GM10266 (cell line): ENCODE data around the gene TMEM97.
"Not testable (repeated sequence)": the region's sequence is repeated elsewhere in the genome, so short reads cannot be mapped to it uniquely, and the experiment has no call there.

Experiments used
- DNase-seq: peaks from one replicate; pipeline ENCODE4 v3.0.0; 2012; ENCODE audit errors: extremely low spot score
- TF ChIP-seq, protein P1 (sequence below): IDR thresholded peaks from 2 replicates; pipeline ENCODE4 v1.5.1; 2012; ENCODE audit warnings: mild to moderate bottlenecking, low read depth; ENCODE audit not compliant: control insufficient read depth, insufficient read depth; ENCODE audit errors: missing control alignments

TMEM97 gene

DNA sequence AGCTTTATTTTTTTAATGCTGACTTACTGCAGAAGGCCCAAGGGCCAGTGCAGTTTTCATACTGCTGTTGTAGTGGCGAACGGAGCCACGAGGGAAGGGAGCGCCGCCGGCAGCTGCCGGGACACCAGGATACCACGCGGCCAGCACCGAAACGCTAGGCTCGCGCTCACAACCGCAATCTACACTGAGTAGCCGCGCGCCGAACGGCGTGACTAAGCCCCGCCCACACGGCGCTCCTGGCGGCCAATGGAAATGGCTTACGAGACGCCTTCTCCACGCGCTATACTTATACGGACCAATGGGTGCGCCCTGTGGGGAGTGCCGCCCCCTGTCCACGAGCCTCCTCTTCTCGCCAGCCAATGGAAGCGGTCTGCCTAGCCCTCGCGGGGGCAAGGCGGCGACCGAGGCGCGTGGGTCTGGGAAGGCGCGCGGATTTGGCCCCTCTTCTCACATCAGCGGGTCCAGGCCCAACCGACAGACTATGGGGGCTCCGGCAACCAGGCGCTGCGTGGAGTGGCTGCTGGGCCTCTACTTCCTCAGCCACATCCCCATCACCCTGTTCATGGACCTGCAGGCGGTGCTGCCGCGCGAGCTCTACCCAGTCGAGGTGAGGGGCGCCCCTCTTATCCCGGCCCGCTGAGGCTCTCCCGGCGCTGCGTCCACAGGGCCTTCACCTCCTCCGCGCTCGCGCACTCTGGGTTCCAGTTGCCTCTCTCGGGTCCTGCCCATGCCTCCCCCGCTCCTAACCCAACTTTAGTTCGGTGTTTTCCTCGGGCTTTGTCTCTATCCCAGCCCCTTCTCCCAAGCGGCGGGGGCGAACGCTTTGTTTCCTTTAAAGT, at the start of gene TMEM97:
TSS of gene TMEM97 (plus strand) at position 442 of the 839 bp plus-strand sequence. CDS start at position 482, 40 bp downstream.
- DNase-seq, result peak; percentile 96
- TF ChIP-seq, protein P1, sequence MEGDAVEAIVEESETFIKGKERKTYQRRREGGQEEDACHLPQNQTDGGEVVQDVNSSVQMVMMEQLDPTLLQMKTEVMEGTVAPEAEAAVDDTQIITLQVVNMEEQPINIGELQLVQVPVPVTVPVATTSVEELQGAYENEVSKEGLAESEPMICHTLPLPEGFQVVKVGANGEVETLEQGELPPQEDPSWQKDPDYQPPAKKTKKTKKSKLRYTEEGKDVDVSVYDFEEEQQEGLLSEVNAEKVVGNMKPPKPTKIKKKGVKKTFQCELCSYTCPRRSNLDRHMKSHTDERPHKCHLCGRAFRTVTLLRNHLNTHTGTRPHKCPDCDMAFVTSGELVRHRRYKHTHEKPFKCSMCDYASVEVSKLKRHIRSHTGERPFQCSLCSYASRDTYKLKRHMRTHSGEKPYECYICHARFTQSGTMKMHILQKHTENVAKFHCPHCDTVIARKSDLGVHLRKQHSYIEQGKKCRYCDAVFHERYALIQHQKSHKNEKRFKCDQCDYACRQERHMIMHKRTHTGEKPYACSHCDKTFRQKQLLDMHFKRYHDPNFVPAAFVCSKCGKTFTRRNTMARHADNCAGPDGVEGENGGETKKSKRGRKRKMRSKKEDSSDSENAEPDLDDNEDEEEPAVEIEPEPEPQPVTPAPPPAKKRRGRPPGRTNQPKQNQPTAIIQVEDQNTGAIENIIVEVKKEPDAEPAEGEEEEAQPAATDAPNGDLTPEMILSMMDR, result no peak

DNA sequence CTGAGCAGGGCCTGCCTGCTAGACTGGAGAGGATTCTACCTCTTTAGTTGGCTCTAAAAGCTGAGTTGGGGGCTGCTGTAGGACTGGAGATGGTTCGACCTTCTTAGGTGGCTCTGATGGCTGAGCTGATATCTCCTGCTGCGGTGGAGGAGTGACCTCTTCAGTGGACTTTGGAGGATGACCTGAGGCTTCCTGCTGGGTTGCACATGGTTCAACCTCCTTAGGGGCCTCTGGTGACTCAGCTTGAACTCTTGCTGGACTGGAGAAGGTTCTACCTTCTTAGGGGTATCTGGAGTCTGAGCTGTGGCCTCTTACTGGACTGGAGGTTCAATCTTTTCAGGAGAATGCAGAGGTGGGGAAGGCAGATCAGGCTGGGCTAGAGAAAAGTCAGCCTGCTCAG, 48.9 kb upstream of the TMEM97 start:
- TF ChIP-seq, protein P1, result no peak
- DNase-seq, result no peak

DNA sequence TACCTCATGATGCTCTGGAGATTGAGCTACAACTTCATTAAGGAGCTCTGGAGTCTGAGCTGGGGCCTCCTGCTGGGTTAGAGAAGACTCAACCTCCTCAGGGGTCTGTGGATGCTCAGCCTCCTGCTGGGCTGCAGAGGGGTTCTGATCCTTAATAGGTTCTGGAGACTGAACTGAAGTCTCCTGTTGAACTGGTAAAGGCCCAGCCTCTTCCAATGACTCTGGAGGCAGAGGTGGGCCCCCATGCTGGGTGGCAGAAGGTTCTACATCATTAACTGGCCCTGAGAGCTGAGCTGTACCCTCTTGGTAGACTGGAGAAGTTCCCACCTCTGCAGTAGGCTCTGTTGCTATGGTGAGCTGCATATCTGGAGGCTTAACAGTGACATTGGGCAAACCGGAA, 48.1 kb upstream of the TMEM97 start:
- TF ChIP-seq, protein P1, result no peak
- no peak for DNase-seq

DNA sequence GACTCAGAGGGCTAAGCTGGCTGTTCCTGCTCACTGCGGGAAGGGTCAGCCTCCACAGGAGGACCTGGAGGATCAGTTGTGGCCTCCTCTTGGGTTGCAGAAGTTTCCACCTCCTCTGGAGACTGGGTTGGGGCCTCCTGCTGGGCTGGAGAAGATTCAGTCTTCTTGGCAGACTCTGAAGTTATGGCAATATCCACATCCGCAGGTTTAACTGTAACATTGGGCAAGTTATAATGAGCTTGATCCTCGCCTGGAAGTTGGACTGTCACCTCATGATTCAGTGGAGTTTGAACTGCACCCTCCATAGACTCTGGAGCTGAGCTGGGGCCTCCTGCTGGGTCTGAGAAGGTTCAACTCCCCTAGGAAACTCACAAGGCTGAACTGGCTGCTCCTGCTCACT, 47.6 kb upstream of the TMEM97 start:
- no peak for DNase-seq

DNA sequence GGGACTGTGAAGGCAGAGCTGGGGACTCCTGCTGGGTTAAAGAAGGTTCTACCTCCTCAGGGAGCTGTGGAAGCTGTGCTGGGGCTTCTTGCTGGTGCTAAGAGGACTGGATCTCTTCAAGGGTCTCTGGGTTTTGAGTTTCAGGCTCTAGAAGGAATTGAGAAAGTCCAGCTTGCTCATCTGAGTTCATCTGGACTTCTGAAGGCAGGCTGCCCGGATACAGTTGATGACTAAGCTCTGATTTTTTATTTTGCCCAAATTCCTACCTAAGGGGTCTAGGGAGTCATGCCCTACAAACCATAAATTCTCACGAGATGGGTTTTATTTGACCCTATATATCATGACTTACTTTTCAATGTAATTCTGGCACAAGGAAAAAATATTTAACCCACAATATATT, 46.8 kb upstream of the TMEM97 start:
- no peak for DNase-seq
- TF ChIP-seq, protein P1, result no peak

More for the DNA sequence above, 47.6 kb upstream of the TMEM97 start:
- TF ChIP-seq, protein P1, result no peak

DNA sequence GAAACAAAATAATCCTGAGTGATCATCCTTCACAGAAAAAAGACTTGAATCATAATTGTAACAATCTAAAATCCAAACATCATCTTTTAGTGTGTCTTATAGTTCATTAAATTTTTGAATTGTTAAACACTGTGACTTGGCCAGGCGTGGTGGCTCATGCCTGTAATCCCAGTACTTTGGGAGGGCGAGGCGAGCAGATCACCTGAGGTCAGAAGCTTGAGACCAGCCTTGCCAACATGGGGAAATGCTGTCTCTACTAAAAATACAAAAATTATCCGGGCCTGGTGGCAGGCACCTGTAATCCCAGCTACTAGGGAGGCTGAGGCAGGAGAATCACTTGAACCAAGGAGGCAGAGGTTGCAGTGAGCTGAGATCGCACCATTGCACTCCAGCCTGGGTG, 45.7 kb upstream of the TMEM97 start:
- not testable (repeated sequence) for DNase-seq

DNA sequence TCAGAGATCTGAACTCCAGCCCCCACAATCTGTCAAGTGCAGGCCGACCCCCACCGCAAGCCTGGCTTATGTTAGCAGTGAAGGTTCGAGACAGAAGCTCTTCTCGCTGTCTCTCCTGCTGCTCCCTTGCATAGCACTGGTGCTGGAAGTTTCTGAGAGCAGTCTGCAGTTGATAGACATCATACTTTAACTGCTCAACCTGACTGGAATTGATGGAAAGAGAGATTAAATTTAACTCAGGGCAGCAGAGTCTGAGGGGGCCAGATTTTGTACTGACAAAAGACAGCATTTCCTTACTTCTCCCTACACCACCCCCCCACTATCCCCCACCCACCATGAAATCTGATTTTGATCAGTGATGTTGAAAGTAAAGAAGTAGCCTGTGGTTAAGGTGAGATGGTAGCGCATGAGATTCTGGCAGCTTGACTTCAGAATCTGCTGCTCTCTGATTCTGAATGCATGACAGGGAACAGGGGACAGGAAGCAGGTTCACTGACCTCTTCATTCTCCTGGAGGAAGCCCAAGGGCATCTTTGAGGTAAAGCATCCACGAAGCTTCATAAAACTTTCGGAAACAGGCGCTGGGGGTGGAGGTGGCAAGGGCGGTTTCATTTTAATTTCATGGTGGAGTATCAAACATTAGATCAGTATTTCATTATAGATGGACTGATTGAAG, 44.3 kb upstream of the TMEM97 start:
- TF ChIP-seq, protein P1, result no peak
- DNase-seq, result no peak
